Liver (tissue), 9 donors: Measurements from ENCODE around the gene NDUFAF8. TPM values are rescaled to one million over a fixed set of nuclear protein-coding genes. Genes with fewer than 3 reads are reported as not detected.

ENCODE experiments used
- DNase-seq: peaks from one replicate; pipeline ENCODE4 v3.0.0-alpha.2; 2017; ENCODE audit warnings: low spot score
- H3K27ac ChIP-seq, 2 donors: one replicate each; pipeline ENCODE4 v1.7.0; 2013; ENCODE audit warnings: inconsistent platforms in 2 of 2, low read length in 2 of 2, control low read depth in 1 of 2, low read depth in 1 of 2, mild to moderate bottlenecking in 1 of 2
- H3K27me3 ChIP-seq, 4 donors: one replicate each; pipeline versions ENCODE4 v1.6.1 to v1.7.0; 2013; ENCODE audit warnings: low read length in 3 of 4, inconsistent platforms in 1 of 4, mild to moderate bottlenecking in 1 of 4, moderate library complexity in 1 of 4; ENCODE audit not compliant: control insufficient read depth in 4 of 4, insufficient read depth in 4 of 4
- H3K36me3 ChIP-seq, 4 donors: one replicate each; pipeline versions ENCODE4 v1.6.1 to v1.7.0; 2013; ENCODE audit warnings: low read length in 3 of 4, mild to moderate bottlenecking in 3 of 4, low read depth in 1 of 4, moderate library complexity in 1 of 4; ENCODE audit not compliant: control insufficient read depth in 4 of 4, insufficient read depth in 3 of 4
- H3K4me1 ChIP-seq, 4 donors: one replicate each; pipeline versions ENCODE4 v1.6.1 to v1.7.0; 2013; ENCODE audit warnings: low read length in 3 of 4, mild to moderate bottlenecking in 3 of 4, moderate library complexity in 1 of 4; ENCODE audit not compliant: control insufficient read depth in 4 of 4, insufficient read depth in 4 of 4
- H3K4me3 ChIP-seq, 3 donors: one replicate each; pipeline versions ENCODE4 v1.6.1 to v1.7.0; 2013; ENCODE audit warnings: low read length in 3 of 3, control low read depth in 1 of 3, low read depth in 1 of 3, mild to moderate bottlenecking in 1 of 3
- H3K9ac ChIP-seq, 2 donors: one replicate each; pipeline ENCODE4 v1.7.0; 2013; ENCODE audit warnings: low read length in 2 of 2, mild to moderate bottlenecking in 2 of 2, moderate library complexity in 2 of 2, control low read depth in 1 of 2, low read depth in 1 of 2
- H3K9me3 ChIP-seq, 4 donors: one replicate each; pipeline versions ENCODE4 v1.6.1 to v1.7.0; 2013; ENCODE audit warnings: low read length in 3 of 4; ENCODE audit not compliant: control insufficient read depth in 4 of 4
- EGR1 ChIP-seq, 2 donors: IDR thresholded peaks; 2 replicates each; pipeline ENCODE4 v1.6.1; 2016 to 2018; ENCODE audit warnings: antibody characterized with exemption in 2 of 2, low read depth in 2 of 2
- FOXA2 ChIP-seq: IDR thresholded peaks from 2 replicates; pipeline ENCODE4 v1.6.1; 2016; ENCODE audit warnings: antibody characterized with exemption
- GABPA ChIP-seq, 2 donors: IDR thresholded peaks in 1 of 2; conservative IDR thresholded peaks in 1 of 2; 2 replicates each; pipeline ENCODE4 v1.6.1; 2016; ENCODE audit warnings: antibody characterized with exemption in 2 of 2, mild to moderate bottlenecking in 1 of 2, moderate library complexity in 1 of 2
- JUND ChIP-seq, 2 donors: IDR thresholded peaks; 2 replicates each; pipeline ENCODE4 v1.6.1; 2016; ENCODE audit warnings: antibody characterized with exemption in 2 of 2
- NR2F2 ChIP-seq: IDR thresholded peaks from 2 replicates; pipeline ENCODE4 v1.6.1; 2016; ENCODE audit warnings: antibody characterized with exemption
- RXRA ChIP-seq, 2 donors: IDR thresholded peaks; 2 replicates each; pipeline ENCODE4 v1.6.1; 2017 to 2018; ENCODE audit warnings: antibody characterized with exemption in 2 of 2, mild to moderate bottlenecking in 1 of 2
- YY1 ChIP-seq: IDR thresholded peaks from 2 replicates; pipeline ENCODE4 v1.6.1; 2016; ENCODE audit warnings: antibody characterized with exemption, mild to moderate bottlenecking
- WGBS: extraction: QIAGEN DNeasy Blood & Tissue Kit; methylation state at CpG from one replicate; pipeline ENCODE4 v1.1.7; 2013; 5-methylcytosine and 5-hydroxymethylcytosine counted together
- polyA plus RNA-seq, 2 donors: library from polyadenylated mRNA; stranded (reverse) in 1 of 2; unstranded in 1 of 2; fragments of 200-250 nt in 1 of 2; fragments of >200 nt in 1 of 2; fragmentation: Nextera tagmentation in 1 of 2; extraction: Ambion mirVana in 1 of 2; gene quantifications; one replicate each; pipeline versions ENCODE4 v1.2.1 to v1.2.3, GENCODE V29; 2013 to 2015
- total RNA-seq, 2 donors: library from RNA; depleted of rRNA; stranded (reverse); fragments of >200 nt; gene quantifications; one replicate each; pipeline ENCODE4 v1.2.3, GENCODE V29; 2014
- TF ChIP-seq, protein P1 (sequence below): IDR thresholded peaks from 2 replicates; pipeline ENCODE4 v1.6.1; 2016; ENCODE audit warnings: antibody characterized with exemption, mild to moderate bottlenecking
- TF ChIP-seq, protein P2 (sequence below): fragments of 150-350 bp; IDR thresholded peaks from 2 replicates; pipeline ENCODE4 v1.5.1; 2017; ENCODE audit warnings: improper control_type of control experiment, low read depth, low read length; ENCODE audit not compliant: missing input control
- TF ChIP-seq, protein P3 (sequence below): IDR thresholded peaks from 2 replicates; pipeline ENCODE4 v1.6.1; 2016; ENCODE audit warnings: antibody characterized with exemption
- donor health status: healthy.
- donor health status: healthy.
- donor health status: healthy.
- donor health status: healthy.
- donor health status: healthy.

Gene NDUFAF8
- total and polyA plus RNA-seq, 4 donors, result 8.3 to 67.4 (median 15.5) TPM

DNA sequence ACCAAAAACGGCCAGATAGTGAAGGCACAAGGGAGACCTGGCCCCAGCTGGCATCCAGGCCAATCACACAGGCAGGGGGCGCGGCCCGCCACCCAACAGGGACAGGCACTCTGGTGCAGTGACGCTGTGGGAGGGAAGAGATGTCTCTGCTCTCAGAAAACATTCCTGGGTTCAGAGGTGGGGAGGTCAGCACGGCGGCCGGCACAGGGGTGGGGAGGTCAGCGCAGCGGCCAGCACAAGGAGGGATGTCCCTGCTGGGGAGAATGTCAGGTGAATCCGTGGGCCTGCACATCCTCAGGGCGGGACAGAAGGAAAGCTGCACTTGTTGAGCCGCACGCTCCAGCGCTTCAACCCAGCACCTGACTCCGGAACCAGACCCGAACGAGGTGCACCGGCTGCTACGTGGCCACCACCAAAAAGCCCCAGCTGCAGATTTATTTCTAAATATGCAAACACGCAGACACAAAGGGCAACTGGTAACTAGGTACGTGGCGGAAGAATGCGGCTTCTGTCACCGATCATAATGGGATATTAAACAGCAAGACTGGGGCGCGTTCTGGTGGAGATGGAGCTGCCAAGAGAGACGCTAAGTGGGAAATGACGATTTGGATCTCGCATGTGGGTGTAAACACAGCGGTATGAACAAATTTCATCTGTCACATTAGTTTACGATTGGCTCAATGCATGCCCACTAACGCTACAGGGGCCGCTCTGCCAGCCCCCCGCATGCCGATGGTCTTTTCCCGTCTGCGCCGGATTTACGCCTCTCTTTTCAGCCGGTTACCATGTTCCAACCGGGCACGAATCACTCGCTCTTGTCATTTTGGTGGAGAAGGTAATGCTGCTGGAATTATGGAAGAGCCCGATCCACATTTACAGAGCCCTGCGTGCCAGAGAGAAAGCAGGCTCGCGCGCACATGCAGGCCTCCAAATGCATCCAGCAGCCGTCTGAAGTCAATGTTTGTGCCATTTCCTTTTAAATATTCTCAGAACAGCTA lies 40.5 kb downstream of the NDUFAF8 start:
- 96% methylated on average over 50 of the region's 50 CpGs for WGBS
- no peak overlapping the region for H3K27ac ChIP-seq
- TF ChIP-seq GABPA (IDR thresholded peaks at IDR 0.05 in 1 of 2, conservative IDR thresholded peaks at IDR 0.05 in 1 of 2), result no peak
- TF ChIP-seq, protein P1, sequence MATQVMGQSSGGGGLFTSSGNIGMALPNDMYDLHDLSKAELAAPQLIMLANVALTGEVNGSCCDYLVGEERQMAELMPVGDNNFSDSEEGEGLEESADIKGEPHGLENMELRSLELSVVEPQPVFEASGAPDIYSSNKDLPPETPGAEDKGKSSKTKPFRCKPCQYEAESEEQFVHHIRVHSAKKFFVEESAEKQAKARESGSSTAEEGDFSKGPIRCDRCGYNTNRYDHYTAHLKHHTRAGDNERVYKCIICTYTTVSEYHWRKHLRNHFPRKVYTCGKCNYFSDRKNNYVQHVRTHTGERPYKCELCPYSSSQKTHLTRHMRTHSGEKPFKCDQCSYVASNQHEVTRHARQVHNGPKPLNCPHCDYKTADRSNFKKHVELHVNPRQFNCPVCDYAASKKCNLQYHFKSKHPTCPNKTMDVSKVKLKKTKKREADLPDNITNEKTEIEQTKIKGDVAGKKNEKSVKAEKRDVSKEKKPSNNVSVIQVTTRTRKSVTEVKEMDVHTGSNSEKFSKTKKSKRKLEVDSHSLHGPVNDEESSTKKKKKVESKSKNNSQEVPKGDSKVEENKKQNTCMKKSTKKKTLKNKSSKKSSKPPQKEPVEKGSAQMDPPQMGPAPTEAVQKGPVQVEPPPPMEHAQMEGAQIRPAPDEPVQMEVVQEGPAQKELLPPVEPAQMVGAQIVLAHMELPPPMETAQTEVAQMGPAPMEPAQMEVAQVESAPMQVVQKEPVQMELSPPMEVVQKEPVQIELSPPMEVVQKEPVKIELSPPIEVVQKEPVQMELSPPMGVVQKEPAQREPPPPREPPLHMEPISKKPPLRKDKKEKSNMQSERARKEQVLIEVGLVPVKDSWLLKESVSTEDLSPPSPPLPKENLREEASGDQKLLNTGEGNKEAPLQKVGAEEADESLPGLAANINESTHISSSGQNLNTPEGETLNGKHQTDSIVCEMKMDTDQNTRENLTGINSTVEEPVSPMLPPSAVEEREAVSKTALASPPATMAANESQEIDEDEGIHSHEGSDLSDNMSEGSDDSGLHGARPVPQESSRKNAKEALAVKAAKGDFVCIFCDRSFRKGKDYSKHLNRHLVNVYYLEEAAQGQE, result no peak
- no peak for TF ChIP-seq NR2F2
- no peak for TF ChIP-seq EGR1 (IDR thresholded peaks at IDR 0.05; ENCODE audit: low read depth in 2 of 2)
- no peak for TF ChIP-seq YY1
- TF ChIP-seq, protein P2, sequence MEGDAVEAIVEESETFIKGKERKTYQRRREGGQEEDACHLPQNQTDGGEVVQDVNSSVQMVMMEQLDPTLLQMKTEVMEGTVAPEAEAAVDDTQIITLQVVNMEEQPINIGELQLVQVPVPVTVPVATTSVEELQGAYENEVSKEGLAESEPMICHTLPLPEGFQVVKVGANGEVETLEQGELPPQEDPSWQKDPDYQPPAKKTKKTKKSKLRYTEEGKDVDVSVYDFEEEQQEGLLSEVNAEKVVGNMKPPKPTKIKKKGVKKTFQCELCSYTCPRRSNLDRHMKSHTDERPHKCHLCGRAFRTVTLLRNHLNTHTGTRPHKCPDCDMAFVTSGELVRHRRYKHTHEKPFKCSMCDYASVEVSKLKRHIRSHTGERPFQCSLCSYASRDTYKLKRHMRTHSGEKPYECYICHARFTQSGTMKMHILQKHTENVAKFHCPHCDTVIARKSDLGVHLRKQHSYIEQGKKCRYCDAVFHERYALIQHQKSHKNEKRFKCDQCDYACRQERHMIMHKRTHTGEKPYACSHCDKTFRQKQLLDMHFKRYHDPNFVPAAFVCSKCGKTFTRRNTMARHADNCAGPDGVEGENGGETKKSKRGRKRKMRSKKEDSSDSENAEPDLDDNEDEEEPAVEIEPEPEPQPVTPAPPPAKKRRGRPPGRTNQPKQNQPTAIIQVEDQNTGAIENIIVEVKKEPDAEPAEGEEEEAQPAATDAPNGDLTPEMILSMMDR, result no peak
- TF ChIP-seq JUND (IDR thresholded peaks at IDR 0.05), result no peak

DNA sequence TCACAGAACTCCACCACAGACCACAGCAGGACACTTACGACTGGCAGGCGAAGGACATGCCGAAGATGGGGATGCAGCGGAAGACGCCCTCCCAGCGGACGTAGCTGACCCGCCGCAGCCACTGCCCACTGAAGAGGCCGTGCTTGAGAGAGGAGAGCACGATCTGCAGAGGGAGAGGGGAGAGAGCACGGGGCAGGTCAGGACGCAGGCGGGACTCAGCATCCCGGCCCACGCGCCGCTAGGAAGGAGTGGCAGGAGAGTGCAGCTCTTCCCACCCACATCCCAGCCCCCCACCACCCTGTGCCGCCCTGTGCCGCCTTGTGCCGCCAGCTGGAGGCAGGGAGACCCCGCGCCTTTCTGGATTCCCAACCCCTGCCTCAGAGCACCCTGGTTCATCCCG lies 41.5 kb downstream of the NDUFAF8 start:
- WGBS, result 96% methylated on average over 24 of the region's 24 CpGs

More for the DNA sequence above, 40.5 kb downstream of the NDUFAF8 start:
- Histone ChIP-seq H3K4me1 (no peaks in the 10 kb centered on the region), H3K27me3 (no peaks in the 10 kb centered on the region), H3K9ac (no peak overlapping the region), H3K36me3 (peaks cover 19 to 67% (median 32%) of the 10 kb centered on the region in 4 donors), H3K4me3 (no peak overlapping the region), H3K9me3 (no peaks in the 10 kb centered on the region)
- DNase-seq, result no peak

More for the DNA sequence above, 41.5 kb downstream of the NDUFAF8 start:
- no peak overlapping the region for H3K27ac ChIP-seq
- H3K9me3 ChIP-seq, result no peaks in the 10 kb centered on the region
- no peak for TF ChIP-seq GABPA (IDR thresholded peaks at IDR 0.05 in 1 of 2, conservative IDR thresholded peaks at IDR 0.05 in 1 of 2)
- no peak for TF ChIP-seq FOXA2
- no peak for TF ChIP-seq JUND (IDR thresholded peaks at IDR 0.05)
- TF ChIP-seq, protein P1, result no peak
- TF ChIP-seq RXRA (IDR thresholded peaks at IDR 0.05), result no peak
- no peak for TF ChIP-seq EGR1 (IDR thresholded peaks at IDR 0.05; ENCODE audit: low read depth in 2 of 2)
- TF ChIP-seq, protein P3, sequence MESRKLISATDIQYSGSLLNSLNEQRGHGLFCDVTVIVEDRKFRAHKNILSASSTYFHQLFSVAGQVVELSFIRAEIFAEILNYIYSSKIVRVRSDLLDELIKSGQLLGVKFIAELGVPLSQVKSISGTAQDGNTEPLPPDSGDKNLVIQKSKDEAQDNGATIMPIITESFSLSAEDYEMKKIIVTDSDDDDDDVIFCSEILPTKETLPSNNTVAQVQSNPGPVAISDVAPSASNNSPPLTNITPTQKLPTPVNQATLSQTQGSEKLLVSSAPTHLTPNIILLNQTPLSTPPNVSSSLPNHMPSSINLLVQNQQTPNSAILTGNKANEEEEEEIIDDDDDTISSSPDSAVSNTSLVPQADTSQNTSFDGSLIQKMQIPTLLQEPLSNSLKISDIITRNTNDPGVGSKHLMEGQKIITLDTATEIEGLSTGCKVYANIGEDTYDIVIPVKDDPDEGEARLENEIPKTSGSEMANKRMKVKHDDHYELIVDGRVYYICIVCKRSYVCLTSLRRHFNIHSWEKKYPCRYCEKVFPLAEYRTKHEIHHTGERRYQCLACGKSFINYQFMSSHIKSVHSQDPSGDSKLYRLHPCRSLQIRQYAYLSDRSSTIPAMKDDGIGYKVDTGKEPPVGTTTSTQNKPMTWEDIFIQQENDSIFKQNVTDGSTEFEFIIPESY, result no peak
- no peaks in the 10 kb centered on the region for H3K4me1 ChIP-seq
- DNase-seq, result no peak
- no peaks in the 10 kb centered on the region for H3K27me3 ChIP-seq
- H3K9ac ChIP-seq, result no peak overlapping the region
- peaks cover 16 to 59% (median 28%) of the 10 kb centered on the region in 4 donors for H3K36me3 ChIP-seq
- H3K4me3 ChIP-seq, result no peak overlapping the region
